Trophoblast cell (in vitro differentiated cells and primary cell): ENCODE data around the gene PLEKHA7.

Experiments
- DNase-seq, 2 donors: peaks; one replicate each; pipeline ENCODE4 v3.0.0-alpha.2; 2016
- H2AFZ ChIP-seq: 2 replicates; pipeline ENCODE4 v1.6.1; 2013; ENCODE audit warnings: low read length, moderate library complexity, mild to moderate bottlenecking; ENCODE audit not compliant: insufficient read depth, poor library complexity
- H2AK5ac ChIP-seq: 2 replicates; pipeline ENCODE4 v1.6.1; 2013; ENCODE audit warnings: mild to moderate bottlenecking, low read length
- H2BK120ac ChIP-seq: 2 replicates; pipeline ENCODE4 v1.6.1; 2013; ENCODE audit warnings: low read length, mild to moderate bottlenecking, moderate library complexity; ENCODE audit not compliant: insufficient read depth, poor library complexity
- H2BK12ac ChIP-seq: 2 replicates; pipeline ENCODE4 v1.6.1; 2013; ENCODE audit warnings: mild to moderate bottlenecking, low read length, moderate library complexity
- H2BK5ac ChIP-seq: 2 replicates; pipeline ENCODE4 v1.6.1; 2013; ENCODE audit warnings: low read length, low read depth, moderate library complexity, mild to moderate bottlenecking; ENCODE audit not compliant: poor library complexity
- H3K14ac ChIP-seq: 2 replicates; pipeline ENCODE4 v1.6.1; 2013; ENCODE audit warnings: mild to moderate bottlenecking, low read length
- H3K18ac ChIP-seq: 2 replicates; pipeline ENCODE4 v1.6.1; 2013; ENCODE audit warnings: mild to moderate bottlenecking, low read length
- H3K23ac ChIP-seq: 2 replicates; pipeline ENCODE4 v1.6.1; 2013; ENCODE audit warnings: low read length
- H3K27ac ChIP-seq: 2 replicates; pipeline ENCODE4 v1.5.1; 2013; ENCODE audit warnings: low read depth, mild to moderate bottlenecking, inconsistent platforms, low read length, moderate library complexity
- H3K27me3 ChIP-seq: 2 replicates; pipeline ENCODE4 v1.6.1; 2013; ENCODE audit warnings: inconsistent platforms, mild to moderate bottlenecking, low read length, moderate library complexity; ENCODE audit not compliant: insufficient read depth
- H3K36me3 ChIP-seq, 2 experiments: 1 replicate in 1 of 2; 2 replicates in 1 of 2; pipeline ENCODE4 v1.6.1; 2013; ENCODE audit warnings: low read length in 2 of 2, mild to moderate bottlenecking in 2 of 2, moderate library complexity in 1 of 2; ENCODE audit not compliant: insufficient read depth in 2 of 2, control insufficient read depth in 1 of 2
- H3K4ac ChIP-seq: 2 replicates; pipeline ENCODE4 v1.6.1; 2013; ENCODE audit warnings: low read depth, mild to moderate bottlenecking, low read length, moderate library complexity
- H3K4me1 ChIP-seq, 2 experiments: 1 replicate in 1 of 2; 2 replicates in 1 of 2; pipeline ENCODE4 v1.6.1; 2013; ENCODE audit warnings: low read length in 2 of 2, mild to moderate bottlenecking in 2 of 2, moderate library complexity in 1 of 2; ENCODE audit not compliant: insufficient read depth in 2 of 2, control insufficient read depth in 1 of 2
- H3K4me2 ChIP-seq: 2 replicates; pipeline ENCODE4 v1.6.1; 2013; ENCODE audit warnings: inconsistent platforms, mild to moderate bottlenecking, low read length, moderate library complexity
- H3K4me3 ChIP-seq: 2 replicates; pipeline ENCODE4 v1.5.1; 2013; ENCODE audit warnings: mild to moderate bottlenecking, low read depth, low read length, inconsistent platforms
- H3K79me1 ChIP-seq: one replicate; pipeline ENCODE4 v1.6.1; 2013; ENCODE audit warnings: low read length
- H3K79me2 ChIP-seq: 2 replicates; pipeline ENCODE4 v1.6.1; 2013; ENCODE audit warnings: low read length, mild to moderate bottlenecking; ENCODE audit not compliant: control insufficient read depth, insufficient read depth, poor library complexity
- H3K9ac ChIP-seq: 2 replicates; pipeline ENCODE4 v1.6.1; 2013; ENCODE audit warnings: mild to moderate bottlenecking, low read length
- H3K9me3 ChIP-seq: 2 replicates; pipeline ENCODE4 v1.6.1; 2013; ENCODE audit warnings: low read depth, mild to moderate bottlenecking, control low read depth, inconsistent platforms, low read length; ENCODE audit not compliant: insufficient read depth
- H4K12ac ChIP-seq: 2 replicates; pipeline ENCODE4 v1.6.1; 2013; ENCODE audit warnings: low read depth, mild to moderate bottlenecking, low read length, moderate library complexity
- H4K8ac ChIP-seq: 2 replicates; pipeline ENCODE4 v1.6.1; 2013; ENCODE audit warnings: low read depth, mild to moderate bottlenecking, low read length, moderate library complexity
- H4K91ac ChIP-seq: one replicate; pipeline ENCODE4 v1.6.1; 2013; ENCODE audit warnings: low read depth, mild to moderate bottlenecking, low read length, moderate library complexity
- WGBS: extraction: QIAGEN DNeasy Blood & Tissue Kit; methylation state at CpG from one replicate; pipeline ENCODE4 v1.1.7; 2013; ENCODE audit warnings: missing lambda C conversion rate; ENCODE audit not compliant: insufficient read length, insufficient coverage; ENCODE audit errors: extremely low coverage; 5-methylcytosine and 5-hydroxymethylcytosine counted together

Gene PLEKHA7

DNA sequence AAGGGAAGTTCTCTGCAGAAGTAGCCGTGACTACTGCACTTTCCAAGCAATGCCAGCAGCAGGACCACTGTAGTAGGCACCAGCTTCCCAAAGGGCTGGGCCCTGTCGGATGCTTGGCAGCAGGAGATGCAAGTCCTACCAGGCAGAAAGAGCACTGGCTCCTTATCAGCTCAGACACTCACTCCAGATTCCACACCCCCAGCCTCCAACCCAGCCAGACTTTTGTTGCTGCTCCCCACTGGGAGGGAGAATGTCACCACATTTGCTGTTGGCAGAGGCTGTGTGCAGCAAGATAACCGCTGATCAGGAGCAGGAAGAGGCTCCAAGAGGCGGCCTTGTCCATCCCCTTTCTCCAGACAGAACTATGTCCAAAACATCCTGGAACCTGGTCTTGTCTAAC lies 157.0 kb downstream of the PLEKHA7 start:
- no peak overlapping the region for H4K8ac ChIP-seq
- H2AK5ac ChIP-seq = no peak overlapping the region
- H4K91ac ChIP-seq = no peak overlapping the region
- no peak overlapping the region for H3K14ac ChIP-seq
- no peak overlapping the region for H4K12ac ChIP-seq
- H3K4ac ChIP-seq = no peak overlapping the region
- no peak overlapping the region for H2AFZ ChIP-seq
- peaks cover 12% of the 10 kb centered on the region for H3K79me2 ChIP-seq
- H3K4me2 ChIP-seq = no peak overlapping the region
- H2BK120ac ChIP-seq = no peak overlapping the region
- no CpG with 5 or more reads among the region's 4 CpGs for WGBS
- no peak overlapping the region for H3K27ac ChIP-seq
- DNase-seq = no peak
- H3K27me3 ChIP-seq = no peaks in the 10 kb centered on the region
- H3K9me3 ChIP-seq = no peaks in the 10 kb centered on the region
- H2BK12ac ChIP-seq = no peak overlapping the region
- no peak overlapping the region for H2BK5ac ChIP-seq
- H3K36me3 ChIP-seq = peaks cover 26 to 36% of the 10 kb centered on the region in 2 experiments
- H3K23ac ChIP-seq = no peak overlapping the region
- peaks cover 24 to 26% of the 10 kb centered on the region in 2 experiments for H3K4me1 ChIP-seq
- H3K79me1 ChIP-seq = peaks cover 19% of the 10 kb centered on the region
- H3K4me3 ChIP-seq = no peak overlapping the region
- no peak overlapping the region for H3K18ac ChIP-seq
- H3K9ac ChIP-seq = no peak overlapping the region

DNA sequence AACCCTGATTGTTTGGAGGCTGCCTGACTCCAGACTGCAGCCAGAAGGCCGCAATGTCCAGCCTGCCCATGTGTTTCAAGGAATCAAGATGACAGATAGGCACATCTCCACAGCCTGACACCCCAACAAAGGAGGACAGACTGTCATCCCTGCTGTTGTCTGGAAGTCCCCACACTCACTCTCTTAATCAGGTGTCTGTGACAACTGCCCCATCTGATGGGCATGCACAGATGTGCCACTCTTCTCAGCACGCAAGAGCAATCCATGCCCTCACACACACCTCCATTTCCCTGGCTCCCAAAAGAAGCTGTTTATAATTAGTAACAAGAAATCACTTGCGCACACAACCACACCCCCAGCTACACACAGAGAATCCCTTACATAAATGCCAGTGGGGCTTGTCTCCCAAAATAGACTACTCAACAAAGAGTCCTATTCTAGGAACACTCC lies 158.2 kb downstream of the PLEKHA7 start:
- Histone ChIP-seq H3K4me2 (no peak overlapping the region), H3K9ac (no peak overlapping the region), H3K4me1 (peaks cover 16 to 18% of the 10 kb centered on the region in 2 experiments), H3K9me3 (no peaks in the 10 kb centered on the region), H3K79me1 (peaks cover 11% of the 10 kb centered on the region), H3K27me3 (no peaks in the 10 kb centered on the region), H3K4ac (no peak overlapping the region), H3K27ac (no peak overlapping the region), H3K4me3 (no peak overlapping the region), H3K14ac (no peak overlapping the region), H2BK120ac (no peak overlapping the region), H3K79me2 (peaks cover 9% of the 10 kb centered on the region), H3K23ac (no peak overlapping the region), H4K12ac (no peak overlapping the region), H4K8ac (no peak overlapping the region), H3K36me3 (peaks cover 28 to 47% of the 10 kb centered on the region in 2 experiments), H4K91ac (no peak overlapping the region), H3K18ac (no peak overlapping the region), H2BK5ac (no peak overlapping the region), H2AK5ac (no peak overlapping the region), H2BK12ac (no peak overlapping the region), H2AFZ (no peak overlapping the region)
- no peak for DNase-seq
- WGBS = no CpG with 5 or more reads among the region's 3 CpGs

DNA sequence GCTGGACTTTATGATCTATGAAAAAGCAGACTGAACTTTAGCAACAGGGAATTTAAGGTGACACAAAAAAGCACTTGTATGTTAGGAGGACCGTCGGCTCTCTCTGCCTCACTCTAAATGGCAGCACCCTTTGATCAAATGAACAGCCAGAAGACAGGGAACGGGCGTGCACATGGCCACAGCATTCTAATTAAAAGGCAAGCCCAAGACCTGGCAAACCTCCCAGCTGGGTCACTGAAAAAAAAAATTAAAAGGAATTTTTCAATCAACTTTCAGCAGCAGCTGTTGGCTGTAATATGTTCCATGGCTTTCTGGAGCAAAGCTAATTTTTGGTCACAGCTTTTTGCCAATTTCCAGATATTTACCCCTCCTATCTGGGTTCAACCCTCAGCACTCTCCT lies 159.2 kb downstream of the PLEKHA7 start:
- Histone ChIP-seq H3K14ac (no peak overlapping the region), H2AK5ac (no peak overlapping the region), H2BK120ac (no peak overlapping the region), H3K27me3 (no peaks in the 10 kb centered on the region), H3K4me2 (no peak overlapping the region), H4K91ac (no peak overlapping the region), H3K9ac (no peak overlapping the region), H2AFZ (no peak overlapping the region), H3K27ac (no peak overlapping the region), H3K79me2 (peaks cover 7% of the 10 kb centered on the region), H3K9me3 (no peaks in the 10 kb centered on the region), H3K18ac (no peak overlapping the region), H4K8ac (no peak overlapping the region), H3K79me1 (peaks cover 9% of the 10 kb centered on the region), H3K23ac (no peak overlapping the region), H3K4me1 (peaks cover 10 to 12% of the 10 kb centered on the region in 2 experiments), H4K12ac (no peak overlapping the region), H3K4ac (no peak overlapping the region), H3K36me3 (peaks cover 34 to 57% of the 10 kb centered on the region in 2 experiments), H2BK5ac (no peak overlapping the region), H2BK12ac (no peak overlapping the region), H3K4me3 (no peak overlapping the region)
- DNase-seq = no peak
- WGBS = no CpG with 5 or more reads among the region's 4 CpGs

DNA sequence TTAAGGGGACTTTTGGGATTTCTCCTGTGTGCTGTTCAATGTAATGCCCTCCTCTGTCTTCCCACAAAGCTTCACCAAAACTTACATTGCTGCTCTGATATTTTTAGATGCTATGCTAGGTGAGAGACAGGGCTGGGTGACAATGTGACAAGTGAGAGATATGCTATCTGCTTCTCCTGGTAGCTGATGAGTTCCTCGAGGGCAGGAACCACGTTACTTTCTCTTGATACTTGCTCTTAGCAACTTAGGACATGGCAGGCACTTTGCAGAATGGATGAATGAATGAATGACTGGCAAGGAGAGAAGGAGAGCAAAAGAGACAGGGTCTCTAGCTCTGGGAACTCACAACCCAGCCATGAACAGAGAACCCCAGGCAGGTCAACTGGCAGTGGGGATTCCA lies 160.4 kb downstream of the PLEKHA7 start:
- no peak overlapping the region for H3K27ac ChIP-seq
- H3K23ac ChIP-seq = no peak overlapping the region
- peaks cover 2% of the 10 kb centered on the region in 2 experiments for H3K4me1 ChIP-seq
- H3K79me1 ChIP-seq = peaks cover 2% of the 10 kb centered on the region
- no peak overlapping the region for H4K8ac ChIP-seq
- H3K14ac ChIP-seq = no peak overlapping the region
- no peak overlapping the region for H2AK5ac ChIP-seq
- no peak overlapping the region for H2BK12ac ChIP-seq
- H3K36me3 ChIP-seq = peaks cover 35 to 64% of the 10 kb centered on the region in 2 experiments
- no peak overlapping the region for H3K4me3 ChIP-seq
- H2BK5ac ChIP-seq = no peak overlapping the region
- no peak overlapping the region for H3K9ac ChIP-seq
- H3K4ac ChIP-seq = no peak overlapping the region
- no peak overlapping the region for H4K91ac ChIP-seq
- WGBS = no CpG with 5 or more reads among the region's 2 CpGs
- no peak overlapping the region for H3K4me2 ChIP-seq
- H3K79me2 ChIP-seq = peaks cover 5% of the 10 kb centered on the region
- no peaks in the 10 kb centered on the region for H3K9me3 ChIP-seq
- H3K27me3 ChIP-seq = no peaks in the 10 kb centered on the region
- H4K12ac ChIP-seq = no peak overlapping the region
- no peak overlapping the region for H3K18ac ChIP-seq
- H2AFZ ChIP-seq = no peak overlapping the region
- H2BK120ac ChIP-seq = no peak overlapping the region
- DNase-seq = no peak
